ENCODE measurements around the gene SPIB. TPM values are rescaled to one million over a fixed set of nuclear protein-coding genes. Genes with fewer than 3 reads are reported as not detected.
A peak's percentile ranks its signal among the peaks of the same experiment; 100 is the strongest.

The SPIB gene
- total RNA-seq, 2 donors from 2014 or later = 1.6 to 2.1 TPM

DNA sequence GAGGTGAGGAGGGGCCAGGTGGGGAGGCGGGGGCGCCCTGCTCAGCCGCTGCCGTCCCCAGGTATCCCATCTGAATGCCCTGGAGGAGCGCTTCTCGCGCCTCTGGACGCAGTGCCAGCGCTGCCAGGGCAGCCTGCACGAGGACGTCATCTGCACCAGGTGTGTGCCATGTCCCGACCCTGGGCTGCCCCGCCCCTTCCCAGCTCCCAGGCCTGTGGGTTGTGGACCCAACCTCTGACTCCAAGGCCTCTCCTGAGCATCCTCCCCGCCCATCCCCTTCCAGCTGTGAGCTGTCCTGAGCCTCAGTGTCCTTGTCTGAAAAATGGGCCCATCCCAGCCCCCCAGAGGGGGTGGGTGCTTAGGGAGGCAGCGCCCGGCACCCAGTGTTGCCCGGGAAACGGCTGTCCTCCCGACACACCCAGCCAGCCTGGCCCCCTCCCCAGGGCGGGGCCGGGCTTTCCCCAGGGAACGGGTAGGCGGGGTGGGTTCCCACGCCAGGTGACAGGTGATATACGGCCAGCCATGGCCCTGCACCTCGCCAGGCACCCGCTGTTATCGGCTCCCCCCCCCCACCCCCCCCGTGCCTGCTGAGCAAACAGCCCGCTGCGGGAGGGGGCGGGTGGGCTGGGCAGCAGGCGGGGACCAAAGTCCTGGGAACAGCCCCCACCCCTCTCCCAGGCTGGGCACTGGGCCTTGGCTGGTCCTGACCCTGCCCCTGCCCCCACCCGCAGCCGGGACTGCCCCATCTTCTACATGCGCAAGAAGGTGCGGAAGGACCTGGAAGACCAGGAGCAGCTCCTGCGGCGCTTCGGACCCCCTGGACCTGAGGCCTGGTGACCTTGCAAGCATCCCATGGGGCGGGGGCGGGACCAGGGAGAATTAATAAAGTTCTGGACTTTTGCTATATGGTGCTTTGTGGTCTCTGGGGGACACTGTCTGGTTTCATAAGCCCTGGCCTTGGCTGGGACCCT is 1.3 kb upstream of the SPIB start:
- DNase-seq (no peak), ATAC-seq (replicated peaks in 1 of 2) (no peak)
- Mint-ChIP-seq H3K36me3 (ENCODE audit: insufficient read depth in 2 of 2) (peaks cover 8 to 15% of the 10 kb centered on the region in 2 donors), H3K9me3 (peaks cover 0 to 3% of the 10 kb centered on the region in 2 donors), H3K4me3 (no peak overlapping the region), H3K4me1 (ENCODE audit: low read depth) (peaks cover 30% of the 10 kb centered on the region), H3K27me3 (ENCODE audit: low read depth) (peaks cover 25% of the 10 kb centered on the region), H3K27ac (no peak overlapping the region)

- H3K27ac Mint-ChIP-seq = no peak overlapping the region
- H3K9me3 Mint-ChIP-seq = peaks cover 0 to 3% of the 10 kb centered on the region in 2 donors
- no peak for DNase-seq
- no peak for ATAC-seq (replicated peaks in 1 of 2)
- H3K4me1 Mint-ChIP-seq (ENCODE audit: low read depth) = peaks cover 30% of the 10 kb centered on the region
- peaks cover 8 to 12% of the 10 kb centered on the region in 2 donors for H3K36me3 Mint-ChIP-seq (ENCODE audit: insufficient read depth in 2 of 2)
- H3K27me3 Mint-ChIP-seq (ENCODE audit: low read depth) = peaks cover 25% of the 10 kb centered on the region
- H3K4me3 Mint-ChIP-seq = peak overlapping the region; percentile 9 to 49
Observed at GRCh38 chr19:50419022-50419579, 363 bp downstream of the SPIB start.

DNA sequence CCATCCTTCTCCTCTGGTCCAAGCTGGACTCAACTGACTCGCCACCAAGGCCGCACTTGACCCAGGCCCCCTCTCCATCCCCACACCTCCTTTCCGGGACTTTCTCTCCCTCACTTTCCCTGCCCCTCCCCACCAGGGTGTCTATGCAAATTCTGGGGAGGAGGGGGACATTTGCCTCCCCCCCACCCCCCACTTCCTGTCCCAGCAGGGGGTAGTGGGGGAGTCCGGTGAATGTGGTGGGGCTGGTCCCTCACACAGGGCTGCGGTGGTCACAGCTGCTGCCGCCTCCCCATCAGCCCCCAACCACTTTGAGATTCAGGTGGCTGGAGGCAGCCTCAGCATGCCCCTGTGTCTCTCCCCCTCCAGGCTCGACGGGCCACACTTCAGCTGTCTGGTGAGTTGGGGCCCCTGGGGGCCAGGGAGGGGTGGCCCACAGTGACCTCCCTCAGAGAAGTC is 870 bp downstream of the SPIB start:
- peaks cover 8 to 10% of the 10 kb centered on the region in 2 donors for H3K36me3 Mint-ChIP-seq (ENCODE audit: insufficient read depth in 2 of 2)
- ATAC-seq (replicated peaks in 1 of 2) = peak in 1 of 2 donors; percentile 15
- H3K9me3 Mint-ChIP-seq = peaks cover 0 to 3% of the 10 kb centered on the region in 2 donors
- H3K4me3 Mint-ChIP-seq = peak overlapping the region in 1 of 2 donors; percentile 49
- peaks cover 27% of the 10 kb centered on the region for H3K4me1 Mint-ChIP-seq (ENCODE audit: low read depth)
- no peak overlapping the region for H3K27ac Mint-ChIP-seq
- H3K27me3 Mint-ChIP-seq (ENCODE audit: low read depth) = peaks cover 25% of the 10 kb centered on the region
- DNase-seq = no peak

GRCh38 chr19:50420127-50420526 is 1.4 kb downstream of the SPIB start:
- DNase-seq (no peak), ATAC-seq (replicated peaks in 1 of 2) (no peak)
- H3K4me1 Mint-ChIP-seq (ENCODE audit: low read depth) = peaks cover 23% of the 10 kb centered on the region
- H3K27ac Mint-ChIP-seq = peak overlapping the region; percentile 69
- peaks cover 8 to 10% of the 10 kb centered on the region in 2 donors for H3K36me3 Mint-ChIP-seq (ENCODE audit: insufficient read depth in 2 of 2)
- peak overlapping the region; percentile 49 to 80 for H3K4me3 Mint-ChIP-seq
- peaks cover 25% of the 10 kb centered on the region for H3K27me3 Mint-ChIP-seq (ENCODE audit: low read depth)
- H3K9me3 Mint-ChIP-seq = peaks cover 0 to 3% of the 10 kb centered on the region in 2 donors

GRCh38 chr19:50420808-50421207 is 2.1 kb downstream of the SPIB start:
- DNase-seq (no peak), ATAC-seq (replicated peaks in 1 of 2) (no peak)
- H3K4me3 Mint-ChIP-seq = no peak overlapping the region
- peaks cover 8 to 10% of the 10 kb centered on the region in 2 donors for H3K36me3 Mint-ChIP-seq (ENCODE audit: insufficient read depth in 2 of 2)
- H3K27ac Mint-ChIP-seq = no peak overlapping the region
- peaks cover 0 to 3% of the 10 kb centered on the region in 2 donors for H3K9me3 Mint-ChIP-seq
- H3K27me3 Mint-ChIP-seq (ENCODE audit: low read depth) = peaks cover 25% of the 10 kb centered on the region
- peaks cover 23% of the 10 kb centered on the region for H3K4me1 Mint-ChIP-seq (ENCODE audit: low read depth)

- Mint-ChIP-seq H3K27me3 (ENCODE audit: low read depth) (peaks cover 25% of the 10 kb centered on the region), H3K4me1 (ENCODE audit: low read depth) (peaks cover 23% of the 10 kb centered on the region), H3K27ac (no peak overlapping the region), H3K9me3 (peaks cover 0 to 3% of the 10 kb centered on the region in 2 donors), H3K36me3 (ENCODE audit: insufficient read depth in 2 of 2) (peaks cover 8 to 10% of the 10 kb centered on the region in 2 donors), H3K4me3 (no peak overlapping the region)
- ATAC-seq (replicated peaks in 1 of 2) (no peak), DNase-seq (no peak)
Observed at GRCh38 chr19:50422397-50423278, 3.9 kb downstream of the SPIB start.

DNA sequence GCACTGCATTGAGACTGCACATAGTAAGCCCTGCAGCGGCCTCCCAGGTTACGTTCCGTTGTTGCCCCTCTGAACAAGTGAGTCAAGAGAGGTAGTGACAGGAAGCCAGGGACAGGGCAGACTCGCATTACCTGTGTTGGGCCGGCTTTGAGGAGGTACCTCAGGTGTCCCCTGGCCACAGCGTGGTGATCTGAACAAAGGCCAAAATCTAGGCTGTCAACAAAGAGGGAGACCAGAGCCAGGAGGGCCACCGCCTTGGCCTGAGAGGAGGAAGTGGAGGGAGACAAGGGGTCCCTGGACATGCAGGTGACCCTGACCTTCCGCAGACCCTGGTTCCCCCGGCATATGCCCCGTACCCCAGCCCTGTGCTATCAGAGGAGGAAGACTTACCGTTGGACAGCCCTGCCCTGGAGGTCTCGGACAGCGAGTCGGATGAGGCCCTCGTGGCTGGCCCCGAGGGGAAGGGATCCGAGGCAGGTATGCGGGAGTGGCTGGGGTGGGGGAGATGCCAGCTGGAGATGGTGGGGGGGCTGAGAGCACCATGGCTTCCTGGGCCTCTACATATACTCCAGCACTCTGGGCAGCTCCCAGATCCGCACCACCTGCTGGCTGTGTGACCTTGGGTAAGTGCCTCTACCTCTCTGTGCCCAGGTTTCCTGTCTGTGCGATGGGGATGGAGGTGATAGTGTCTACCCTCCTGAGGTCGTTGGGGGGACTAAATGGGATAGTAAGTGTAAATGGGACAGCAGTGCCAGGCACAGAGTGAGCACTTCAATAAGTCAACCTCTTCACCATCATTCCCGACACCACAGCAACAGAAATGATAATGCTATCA is 4.8 kb downstream of the SPIB start:
- Mint-ChIP-seq H3K4me3 (no peak overlapping the region), H3K27ac (no peak overlapping the region), H3K27me3 (ENCODE audit: low read depth) (peaks cover 25% of the 10 kb centered on the region), H3K9me3 (peaks cover 0 to 3% of the 10 kb centered on the region in 2 donors), H3K36me3 (ENCODE audit: insufficient read depth in 2 of 2) (peaks cover 8 to 10% of the 10 kb centered on the region in 2 donors), H3K4me1 (ENCODE audit: low read depth) (peaks cover 23% of the 10 kb centered on the region)
- ATAC-seq (replicated peaks in 1 of 2) = no peak
- no peak for DNase-seq

DNA sequence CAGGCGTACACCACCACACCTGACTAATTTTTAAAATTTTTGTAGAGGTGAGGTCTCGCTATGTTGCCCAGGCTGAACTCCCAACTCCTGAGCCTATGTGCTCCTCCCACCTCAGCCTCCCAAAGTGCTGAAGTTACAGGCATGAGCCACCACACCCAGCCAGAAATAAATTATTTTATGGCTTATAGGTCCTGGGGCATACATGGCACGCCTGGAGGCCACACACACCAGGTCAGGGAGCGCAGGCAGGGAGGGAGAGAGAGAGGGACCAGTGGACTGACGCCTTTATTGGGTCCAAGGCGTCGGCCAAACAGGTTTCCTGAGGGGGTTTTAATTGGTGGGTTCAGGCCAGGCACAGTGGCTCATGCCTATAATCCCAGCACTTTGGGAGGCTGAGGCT is 6.8 kb downstream of the SPIB start:
- H3K27me3 Mint-ChIP-seq (ENCODE audit: low read depth) = peaks cover 21% of the 10 kb centered on the region
- peaks cover 14% of the 10 kb centered on the region for H3K4me1 Mint-ChIP-seq (ENCODE audit: low read depth)
- peaks cover 0 to 3% of the 10 kb centered on the region in 2 donors for H3K9me3 Mint-ChIP-seq
- DNase-seq = no peak
- ATAC-seq (replicated peaks in 1 of 2) = no peak
- H3K4me3 Mint-ChIP-seq = no peak overlapping the region
- H3K27ac Mint-ChIP-seq = no peak overlapping the region
- H3K36me3 Mint-ChIP-seq (ENCODE audit: insufficient read depth in 2 of 2) = peaks cover 0 to 6% of the 10 kb centered on the region in 2 donors

DNA sequence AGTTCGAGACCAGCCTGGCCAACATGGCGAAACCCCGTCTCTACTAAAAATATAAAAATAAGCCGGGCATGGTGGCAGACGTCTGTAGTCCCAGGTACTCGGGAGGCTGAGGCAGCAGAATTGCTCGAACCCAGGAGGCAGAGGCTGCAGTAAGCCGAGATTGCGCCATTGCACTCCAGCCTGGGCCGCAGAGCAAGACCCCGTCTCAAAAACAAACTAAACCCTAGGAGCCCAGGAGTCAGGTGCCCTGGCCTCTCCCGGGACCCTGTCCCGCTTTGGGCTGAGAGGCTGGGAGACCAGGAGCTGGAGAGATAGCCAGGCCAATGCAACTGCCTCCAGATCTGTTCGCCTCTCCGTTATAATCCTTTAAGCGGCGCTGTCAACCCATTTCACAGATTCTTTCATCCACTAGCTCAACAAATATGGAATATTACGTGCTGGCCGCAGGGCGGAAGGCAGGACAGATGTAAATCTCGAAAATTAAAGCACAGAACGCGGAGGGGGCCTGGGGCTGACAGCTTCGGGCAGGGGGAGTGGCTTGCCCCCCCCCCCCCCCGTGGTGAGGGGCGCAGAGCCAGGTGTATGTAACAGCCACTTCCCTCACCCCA is 8.7 kb downstream of the SPIB start:
- no peaks in the 10 kb centered on the region for H3K36me3 Mint-ChIP-seq (ENCODE audit: insufficient read depth in 2 of 2)

DNA sequence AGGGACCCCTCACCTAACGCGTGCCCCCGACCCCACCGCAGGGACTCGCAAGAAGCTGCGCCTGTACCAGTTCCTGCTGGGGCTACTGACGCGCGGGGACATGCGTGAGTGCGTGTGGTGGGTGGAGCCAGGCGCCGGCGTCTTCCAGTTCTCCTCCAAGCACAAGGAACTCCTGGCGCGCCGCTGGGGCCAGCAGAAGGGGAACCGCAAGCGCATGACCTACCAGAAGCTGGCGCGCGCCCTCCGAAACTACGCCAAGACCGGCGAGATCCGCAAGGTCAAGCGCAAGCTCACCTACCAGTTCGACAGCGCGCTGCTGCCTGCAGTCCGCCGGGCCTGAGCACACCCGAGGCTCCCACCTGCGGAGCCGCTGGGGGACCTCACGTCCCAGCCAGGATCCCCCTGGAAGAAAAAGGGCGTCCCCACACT is 9.3 kb downstream of the SPIB start:
- Mint-ChIP-seq H3K36me3 (ENCODE audit: insufficient read depth in 2 of 2) (no peaks in the 10 kb centered on the region), H3K27me3 (ENCODE audit: low read depth) (peaks cover 31% of the 10 kb centered on the region), H3K4me3 (peak overlapping the region; percentile 54 to 55), H3K9me3 (no peaks in the 10 kb centered on the region), H3K27ac (no peak overlapping the region), H3K4me1 (ENCODE audit: low read depth) (peaks cover 20% of the 10 kb centered on the region)
- ATAC-seq (replicated peaks in 1 of 2) (no peak), DNase-seq (peak; percentile 37 to 39)

More for the DNA sequence above, 8.7 kb downstream of the SPIB start:
- ATAC-seq (replicated peaks in 1 of 2) (no peak), DNase-seq (no peak)
- no peak overlapping the region for H3K27ac Mint-ChIP-seq
- H3K27me3 Mint-ChIP-seq (ENCODE audit: low read depth) = peaks cover 26% of the 10 kb centered on the region
- H3K4me3 Mint-ChIP-seq = peak overlapping the region; percentile 37 to 49
- peaks cover 20% of the 10 kb centered on the region for H3K4me1 Mint-ChIP-seq (ENCODE audit: low read depth)
- H3K9me3 Mint-ChIP-seq = no peaks in the 10 kb centered on the region

DNA sequence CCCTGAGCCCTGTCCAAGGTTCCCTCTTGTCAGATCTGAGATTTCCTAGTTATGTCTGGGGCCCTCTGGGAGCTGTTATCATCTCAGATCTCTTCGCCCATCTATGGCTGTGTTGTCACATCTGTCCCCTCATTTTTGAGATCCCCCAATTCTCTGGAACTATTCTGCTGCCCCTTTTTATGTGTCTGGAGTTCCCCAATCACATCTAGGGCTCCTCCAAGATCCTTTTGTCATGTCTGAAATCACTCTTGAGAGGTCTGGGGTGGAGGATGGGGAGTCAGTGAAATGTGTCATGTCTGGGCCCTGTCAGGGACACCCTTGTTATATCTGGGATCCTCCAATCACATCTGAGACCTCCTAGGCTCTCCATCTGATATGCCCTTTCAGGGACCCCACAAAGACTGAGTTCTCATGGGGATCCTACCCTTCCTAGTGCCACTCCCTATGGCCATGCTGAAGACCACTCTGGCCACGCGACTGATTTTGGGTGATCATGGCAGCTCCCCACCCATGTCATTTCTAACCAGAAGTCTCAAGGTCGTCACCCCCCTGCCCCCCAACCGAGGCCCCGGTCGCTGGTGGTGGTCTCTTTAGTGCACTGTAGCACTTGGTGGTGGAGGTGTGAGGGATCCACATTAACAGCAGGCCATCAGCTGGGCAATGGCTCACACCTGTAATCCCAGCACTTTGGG is 10.2 kb downstream of the SPIB start:
- no peaks in the 10 kb centered on the region for H3K9me3 Mint-ChIP-seq
- H3K36me3 Mint-ChIP-seq (ENCODE audit: insufficient read depth in 2 of 2) = no peaks in the 10 kb centered on the region
- H3K4me1 Mint-ChIP-seq (ENCODE audit: low read depth) = peaks cover 20% of the 10 kb centered on the region
- DNase-seq (no peak), ATAC-seq (replicated peaks in 1 of 2) (no peak)
- H3K27ac Mint-ChIP-seq = no peak overlapping the region
- peak overlapping the region; percentile 24 to 29 for H3K4me3 Mint-ChIP-seq
- peaks cover 37% of the 10 kb centered on the region for H3K27me3 Mint-ChIP-seq (ENCODE audit: low read depth)

Measured in activated T-cell treated with anti-CD3 and anti-CD28 coated beads, Interleukin-2, amount 50 U/mL, for 72 hours (primary cell).